GM18526 (cell line): ENCODE measurements around the gene CD248.

Source experiments
- POLR2A ChIP-seq: IDR thresholded peaks from 3 replicates; pipeline ENCODE4 v1.6.1; 2011; ENCODE audit not compliant: insufficient read length; ENCODE audit errors: extremely low read depth

CD248 gene

GRCh38 chr11:66267379-66268243, 49.2 kb downstream of the CD248 start:
- peak; percentile 50 for TF ChIP-seq POLR2A

- TF ChIP-seq POLR2A: no peak
Measured at GRCh38 chr11:66267039-66267378, 49.8 kb downstream of the CD248 start.

DNA sequence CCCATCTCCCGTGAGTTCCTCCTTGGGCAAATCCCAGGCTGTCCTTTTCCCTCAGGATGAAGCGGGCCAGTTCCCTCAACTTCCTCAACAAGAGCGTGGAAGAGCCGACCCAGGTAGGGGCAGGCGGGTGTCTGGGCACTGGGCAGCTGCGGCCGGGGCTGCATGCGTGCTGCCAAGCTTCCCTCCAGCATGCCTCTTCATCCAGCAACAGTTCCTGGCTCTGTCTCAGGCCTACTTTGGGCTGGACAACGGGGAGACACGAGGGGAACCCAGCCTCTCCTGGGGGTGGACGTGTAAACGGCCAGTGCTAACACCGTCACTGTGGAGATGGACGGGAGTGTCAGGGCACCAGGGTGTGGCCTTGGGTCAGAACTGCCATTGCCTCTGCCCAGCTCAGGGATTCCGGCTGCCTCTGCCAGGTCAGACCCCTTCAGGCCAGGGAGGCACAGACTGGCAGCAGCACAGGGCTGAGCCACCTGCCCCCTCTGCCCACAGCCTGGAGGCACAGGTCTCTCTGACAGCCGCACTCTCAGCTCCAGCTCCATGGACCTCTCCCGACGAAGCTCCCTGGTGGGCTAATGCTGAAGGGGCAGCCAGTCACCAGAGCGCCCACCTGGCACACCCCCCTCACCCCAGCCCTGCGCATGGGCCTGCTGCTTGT, 50.3 kb downstream of the CD248 start:
- TF ChIP-seq POLR2A: no peak

DNA sequence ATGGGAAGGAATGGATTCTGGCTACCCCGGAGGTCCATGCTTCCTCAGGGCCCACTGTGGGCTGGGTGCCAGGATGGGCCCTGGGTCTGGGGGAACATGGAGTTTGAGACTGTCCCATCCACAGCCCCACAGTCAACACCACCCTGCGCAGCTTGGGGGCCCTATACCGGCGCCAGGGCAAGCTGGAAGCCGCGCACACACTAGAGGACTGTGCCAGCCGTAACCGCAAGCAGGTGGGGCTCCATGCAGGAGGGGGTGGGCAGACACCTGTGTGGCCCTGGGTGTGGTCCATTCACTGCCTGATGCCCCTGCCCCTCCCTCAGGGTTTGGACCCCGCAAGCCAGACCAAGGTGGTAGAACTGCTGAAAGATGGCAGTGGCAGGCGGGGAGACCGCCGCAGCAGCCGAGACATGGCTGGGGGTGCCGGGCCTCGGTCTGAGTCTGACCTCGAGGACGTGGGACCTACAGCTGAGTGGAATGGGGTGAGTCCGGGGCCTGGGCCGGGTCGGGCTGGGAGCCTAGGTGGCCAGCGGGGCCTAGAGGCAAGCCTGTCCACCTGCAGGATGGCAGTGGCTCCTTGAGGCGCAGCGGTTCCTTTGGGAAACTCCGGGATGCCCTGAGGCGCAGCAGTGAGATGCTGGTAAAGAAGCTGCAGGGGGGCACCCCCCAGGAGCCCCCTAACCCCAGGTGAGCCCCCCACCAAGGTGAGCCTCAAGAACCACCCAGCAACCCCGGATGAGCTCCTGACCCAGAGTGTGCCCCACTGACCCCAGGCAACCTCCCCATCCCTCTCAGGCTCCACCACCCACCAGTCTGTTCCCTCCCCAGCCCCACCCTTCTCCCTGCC, 51.1 kb downstream of the CD248 start:
- no peak for TF ChIP-seq POLR2A

DNA sequence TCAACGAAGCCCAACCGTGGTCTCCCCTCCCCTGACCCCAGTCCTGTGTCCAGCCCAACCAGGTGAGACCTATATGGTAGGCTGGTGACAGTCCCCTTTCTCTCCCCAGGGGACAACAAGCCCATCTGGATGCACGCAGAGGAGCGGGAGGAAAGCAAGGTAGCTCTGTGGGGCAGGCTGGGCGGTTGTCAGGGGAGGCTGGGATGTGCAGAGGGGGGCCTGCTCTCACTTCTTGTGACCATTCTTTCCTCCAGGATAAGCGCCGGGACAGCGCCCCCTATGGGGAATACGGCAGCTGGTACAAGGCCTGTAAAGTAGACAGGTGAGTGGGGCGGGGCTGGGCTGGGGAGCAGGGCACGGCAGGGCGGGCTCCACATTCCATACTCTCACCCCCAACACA, 51.9 kb downstream of the CD248 start:
- TF ChIP-seq POLR2A: no peak
